GM21423 (cell line): ENCODE measurements around the gene SH3PXD2A.

Experiments used
- ATAC-seq: cut with Tn5 transposase; IDR thresholded peaks from one replicate; pipeline ENCODE4 v1.9.1; 2021; ENCODE audit warnings: mild to moderate bottlenecking, moderate library complexity; ENCODE audit not compliant: unreplicated experiment

Gene SH3PXD2A

DNA sequence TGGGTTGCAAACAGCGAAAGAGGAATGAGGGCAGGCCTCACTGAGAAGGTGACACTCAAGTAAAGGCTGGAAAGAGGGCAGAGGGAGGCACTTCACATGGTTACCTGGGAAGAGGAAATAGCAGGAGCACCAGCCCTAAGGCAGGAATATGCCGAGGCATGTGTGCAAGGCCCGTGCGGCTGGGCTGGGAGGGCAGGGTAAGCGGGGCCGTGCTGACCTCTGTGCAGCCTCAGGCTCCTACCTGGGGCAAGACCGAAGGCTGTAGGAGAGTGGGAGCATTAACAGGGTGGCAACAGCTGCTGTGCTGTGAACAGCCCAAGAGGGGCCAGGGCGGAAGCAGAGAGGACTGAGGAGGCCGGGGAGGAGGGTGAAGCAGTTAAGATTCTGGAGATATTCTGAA lies 24.0 kb upstream of the SH3PXD2A start:
- no peak for ATAC-seq

DNA sequence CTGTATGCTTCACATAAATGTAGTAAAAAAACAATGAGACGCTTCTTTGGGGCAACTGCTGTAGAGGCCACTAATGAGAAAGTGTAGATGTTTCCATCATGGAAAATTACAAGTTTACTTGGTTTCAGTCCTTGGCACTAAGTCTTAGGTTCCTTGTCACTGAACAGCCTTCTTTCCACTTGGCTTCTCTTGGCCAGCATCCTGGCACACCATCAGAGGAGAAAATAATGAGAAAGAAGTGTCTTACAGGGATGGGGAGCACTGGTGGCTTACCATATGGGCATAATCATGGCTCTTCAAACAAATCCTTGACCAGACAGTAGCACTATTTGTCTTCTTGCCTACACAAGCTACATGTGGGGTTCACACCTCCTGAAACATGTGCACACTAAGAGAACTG lies 22.5 kb upstream of the SH3PXD2A start:
- ATAC-seq, result no peak

DNA sequence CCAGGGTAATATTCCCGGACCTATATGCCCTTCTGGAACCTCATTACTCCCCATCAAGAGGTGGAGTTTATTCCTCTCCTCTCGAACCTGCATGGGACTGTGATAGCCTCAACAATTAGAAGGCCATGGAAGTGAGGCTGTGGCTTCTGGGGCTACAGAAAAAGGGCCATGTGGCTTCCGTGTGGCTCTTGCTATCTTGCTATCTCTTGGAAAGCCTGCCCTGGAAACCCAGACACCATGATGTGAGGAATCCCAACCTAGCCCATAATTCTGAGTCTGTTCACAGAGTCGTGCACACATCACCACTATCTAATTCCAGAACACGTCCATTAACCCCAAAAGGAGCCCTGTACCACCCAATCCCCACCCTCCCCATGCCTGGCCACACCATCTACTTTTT lies 20.8 kb upstream of the SH3PXD2A start:
- no peak for ATAC-seq

- ATAC-seq, result no peak
These were observed 19.4 kb upstream of the SH3PXD2A start for GRCh38 chr10:103874730-103875129.

DNA sequence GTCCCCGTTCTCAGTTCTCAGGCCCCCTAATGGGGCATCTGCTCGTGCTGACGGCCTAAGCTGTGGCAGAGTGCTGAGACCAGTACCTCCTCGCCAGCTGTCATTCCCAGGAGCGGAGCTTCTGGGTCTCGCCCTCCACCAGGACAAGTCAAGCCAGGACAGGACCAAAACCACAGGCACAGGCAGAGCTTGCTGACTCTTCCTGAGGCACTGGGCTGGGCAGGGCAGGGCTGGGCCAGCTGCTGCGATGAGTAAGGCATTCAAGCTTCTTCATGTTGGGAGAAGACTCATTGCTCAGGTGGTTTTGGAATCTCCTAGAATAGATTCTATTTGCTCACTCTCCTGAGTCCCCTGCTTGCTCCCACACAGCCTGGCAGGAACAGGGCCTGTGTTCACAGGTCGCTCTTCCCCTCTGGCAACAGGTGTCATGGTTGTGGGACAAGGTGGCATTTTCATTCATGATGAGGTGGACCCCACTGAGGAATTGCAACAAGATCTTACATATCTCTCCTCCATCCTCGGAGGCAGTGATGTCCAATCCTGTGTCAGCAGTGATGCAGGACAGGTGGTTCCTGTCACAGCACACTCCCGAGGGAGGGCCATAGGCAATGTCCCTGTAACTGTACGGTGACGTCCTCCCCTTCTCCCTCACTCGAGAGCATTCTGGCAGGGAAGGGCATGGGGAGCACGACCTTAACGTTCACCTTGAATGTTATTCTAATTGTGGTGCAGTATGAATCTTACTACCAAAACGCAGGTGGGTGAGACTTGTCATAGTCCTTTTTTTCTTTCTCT lies 17.0 kb upstream of the SH3PXD2A start:
- no peak for ATAC-seq

GRCh38 chr10:103871006-103871405 lies 15.6 kb upstream of the SH3PXD2A start:
- ATAC-seq, result no peak

DNA sequence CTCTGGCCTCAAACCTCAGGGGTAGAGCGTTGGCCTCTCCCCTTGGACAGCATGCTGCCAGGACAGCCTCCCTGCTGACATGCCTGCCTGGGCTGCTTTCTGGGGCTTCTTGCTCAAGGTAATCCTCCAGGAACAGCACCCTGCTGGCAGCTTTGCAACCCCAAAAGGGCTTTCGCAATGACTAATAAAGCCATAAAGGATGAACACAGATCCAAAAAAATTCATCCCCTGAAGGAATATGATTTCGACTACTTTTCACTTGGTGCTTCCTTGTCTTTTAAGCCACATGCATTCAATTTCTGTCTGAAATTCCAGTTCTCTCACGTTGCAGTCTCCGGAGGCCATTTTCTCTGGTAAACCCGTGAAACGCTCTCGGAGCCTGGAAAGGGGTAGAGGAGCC lies 15.1 kb upstream of the SH3PXD2A start:
- no peak for ATAC-seq

DNA sequence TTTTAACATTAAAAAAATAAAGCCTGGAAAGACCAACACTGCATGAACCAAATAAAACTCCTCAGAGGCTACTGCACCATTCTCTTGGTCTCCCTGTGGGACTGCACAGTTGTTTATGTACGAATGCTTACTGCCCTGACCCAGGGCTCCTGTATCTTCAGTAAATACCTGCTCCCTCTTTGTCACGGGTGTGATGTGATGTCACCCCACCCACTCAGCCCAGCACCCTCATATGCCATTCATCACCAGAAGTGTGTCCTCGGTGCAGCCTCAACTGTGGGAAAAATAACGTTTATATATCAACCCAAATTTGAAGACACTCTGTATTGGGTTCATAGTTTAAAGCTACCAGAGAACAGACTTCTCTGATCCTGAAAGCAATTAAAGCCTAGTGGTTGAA lies 14.0 kb upstream of the SH3PXD2A start:
- ATAC-seq, result no peak

DNA sequence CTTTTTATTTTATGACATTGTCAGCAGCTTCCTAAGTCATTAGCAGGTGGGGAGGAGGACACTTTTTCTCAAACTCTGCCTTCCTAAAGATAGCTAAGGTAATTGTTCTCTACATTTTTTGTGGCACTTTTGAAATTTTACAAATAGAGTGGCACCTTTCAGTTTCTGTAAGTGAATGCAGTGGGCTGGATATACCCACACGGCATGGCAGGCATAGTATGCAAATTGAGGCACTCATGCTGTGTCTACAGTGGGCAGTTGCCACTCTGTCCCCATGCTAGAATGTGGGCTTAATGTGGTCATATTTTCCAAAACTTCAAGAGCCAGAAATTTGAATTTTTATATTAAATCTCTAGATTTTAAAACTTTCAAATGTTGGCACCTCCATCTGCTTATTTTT lies 12.8 kb upstream of the SH3PXD2A start:
- ATAC-seq, result no peak

DNA sequence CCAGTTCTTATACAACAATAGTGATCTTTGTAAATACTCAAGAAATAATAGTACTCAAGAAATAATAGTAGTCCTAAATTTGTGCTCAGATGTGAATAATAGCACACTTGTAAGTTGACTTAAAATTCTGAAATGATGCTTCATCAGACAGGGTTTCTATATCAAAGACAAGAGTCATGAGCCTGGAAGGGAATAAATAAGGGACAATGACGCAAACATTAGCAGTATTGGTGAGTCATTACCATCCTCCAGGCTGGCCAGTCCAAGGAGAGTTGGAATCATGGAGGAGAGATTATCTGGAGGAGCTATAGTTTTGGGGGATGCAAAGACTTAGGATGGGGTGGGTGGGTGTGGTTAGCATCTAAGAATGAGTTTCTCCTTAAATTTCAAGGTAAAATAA lies 6.1 kb upstream of the SH3PXD2A start:
- ATAC-seq, result no peak

- ATAC-seq, result no peak
These were observed 4.0 kb upstream of the SH3PXD2A start for GRCh38 chr10:103859161-103860086.

- no peak for ATAC-seq
These were observed 3.0 kb upstream of the SH3PXD2A start for GRCh38 chr10:103858360-103858759.

GRCh38 chr10:103856797-103857170 lies 1.4 kb upstream of the SH3PXD2A start:
- no peak for ATAC-seq

DNA sequence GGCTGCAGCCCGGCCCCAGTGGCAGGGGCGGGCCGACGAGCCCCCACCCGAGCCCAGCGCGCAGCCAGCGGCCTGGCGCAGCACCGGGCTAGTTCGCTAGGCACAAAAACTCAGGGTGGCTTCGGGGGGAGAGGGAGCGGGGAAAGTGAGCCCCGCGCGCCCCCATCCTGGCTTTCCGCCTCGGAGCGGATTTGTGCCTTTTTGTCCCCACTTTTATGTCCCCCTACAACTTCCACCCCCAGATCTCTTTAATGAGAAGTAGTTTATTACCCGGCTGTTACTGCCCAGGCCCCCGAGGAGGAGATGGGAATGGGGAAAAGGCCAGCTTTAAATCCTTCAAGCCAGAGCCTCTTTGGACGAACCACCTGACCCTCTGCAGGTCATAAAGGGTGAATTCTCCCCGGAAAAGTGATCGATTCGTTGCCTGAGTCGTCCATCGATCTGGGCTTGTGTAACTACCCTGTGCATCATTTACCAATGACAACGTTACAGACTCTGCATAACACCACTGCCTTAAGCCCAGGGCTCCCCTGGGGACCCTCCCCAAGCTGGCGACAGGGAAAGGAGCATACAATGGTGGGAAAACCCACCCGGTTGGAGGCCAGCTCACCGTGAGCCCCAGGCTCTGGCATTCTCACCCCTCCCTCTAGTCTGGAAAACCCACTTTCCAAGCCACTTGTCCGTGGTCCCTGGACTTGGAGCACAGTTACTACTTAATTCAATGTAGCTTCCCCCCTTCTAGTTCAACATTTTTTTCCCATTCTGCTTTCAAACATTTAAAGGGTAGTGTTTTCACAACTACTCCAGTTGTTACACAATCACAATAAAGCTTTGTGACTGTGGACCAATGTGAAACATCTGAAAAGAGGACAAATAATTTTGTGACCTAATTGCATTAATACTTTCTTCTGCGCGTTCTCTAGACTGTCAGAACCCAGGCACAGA lies 748 bp upstream of the SH3PXD2A start:
- no peak for ATAC-seq

DNA sequence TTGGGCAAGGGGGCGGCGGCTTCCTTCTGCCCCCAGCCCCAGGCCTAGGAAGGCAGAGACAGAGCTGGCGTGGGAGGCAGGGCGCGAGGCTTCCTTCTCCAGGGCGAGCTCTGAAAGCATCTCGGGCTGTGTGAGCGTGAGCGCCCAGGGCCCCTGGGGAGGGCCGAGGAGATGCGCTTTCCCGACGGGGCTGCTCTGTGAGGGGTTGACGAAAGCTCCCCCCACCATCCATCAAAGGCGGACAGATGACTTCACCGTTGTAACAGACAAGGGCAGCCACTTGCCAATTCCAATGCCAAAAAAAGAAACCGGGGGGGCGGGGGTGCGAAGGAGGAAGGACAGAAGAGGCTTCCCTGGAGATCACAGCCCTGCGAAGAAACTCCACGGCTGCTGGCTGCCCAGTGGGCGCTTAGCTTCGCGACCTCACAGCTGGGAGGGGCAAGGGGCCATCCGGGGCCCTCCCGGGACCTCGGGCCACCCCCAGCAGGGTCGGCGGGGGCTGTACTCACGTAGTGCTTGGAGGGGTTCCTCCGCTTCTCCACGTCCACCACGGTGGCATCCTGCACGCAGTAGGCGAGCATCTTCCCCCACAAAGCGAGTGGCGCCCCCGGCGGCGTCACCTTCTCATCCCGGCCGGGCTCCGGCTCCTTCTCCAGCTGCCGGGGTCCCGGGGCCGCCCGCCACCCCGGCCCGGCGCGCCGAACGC lies 537 bp downstream of the SH3PXD2A start:
- ATAC-seq, result no peak

DNA sequence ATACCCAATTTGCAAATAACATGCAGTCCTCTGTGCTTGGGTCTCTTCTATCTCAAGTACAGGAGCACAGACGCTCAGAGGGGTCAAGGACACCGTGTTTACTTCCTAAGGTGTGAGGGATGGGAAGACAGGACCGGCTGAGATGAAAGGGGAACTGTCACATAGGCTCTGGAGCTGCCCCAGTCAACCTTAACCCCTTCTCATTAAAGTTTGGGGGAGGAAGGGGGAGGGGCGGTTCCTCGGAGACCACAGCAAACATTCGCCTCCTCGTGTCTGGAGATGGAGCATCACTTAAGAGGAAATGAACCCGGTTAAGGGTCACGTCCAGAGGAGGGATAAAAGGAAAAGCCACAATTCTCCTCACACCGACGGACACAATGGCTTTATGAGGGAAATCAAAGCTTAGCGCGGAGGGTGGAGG lies 1.1 kb downstream of the SH3PXD2A start:
- no peak for ATAC-seq

- ATAC-seq, result no peak
These were observed 1.7 kb downstream of the SH3PXD2A start for GRCh38 chr10:103853428-103854264.

DNA sequence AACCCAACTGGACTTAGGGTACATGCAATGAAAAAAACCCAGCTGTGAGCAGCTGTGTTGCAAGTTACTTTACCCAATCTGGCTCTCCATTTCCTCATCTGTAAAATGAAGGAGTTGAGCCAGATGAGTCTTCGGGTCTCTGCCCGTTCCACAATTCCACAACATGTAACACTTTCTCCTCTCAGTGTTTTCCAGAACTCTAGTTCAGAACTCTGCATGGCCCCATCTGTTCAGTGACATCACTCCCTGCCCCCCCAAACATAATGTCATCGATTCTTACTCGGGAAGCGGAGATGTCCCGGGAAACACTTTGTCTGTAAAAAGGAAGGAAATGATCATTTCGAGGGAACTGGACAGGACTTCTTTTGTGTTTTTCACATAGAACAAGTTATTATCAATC lies 2.5 kb downstream of the SH3PXD2A start:
- ATAC-seq, result no peak

DNA sequence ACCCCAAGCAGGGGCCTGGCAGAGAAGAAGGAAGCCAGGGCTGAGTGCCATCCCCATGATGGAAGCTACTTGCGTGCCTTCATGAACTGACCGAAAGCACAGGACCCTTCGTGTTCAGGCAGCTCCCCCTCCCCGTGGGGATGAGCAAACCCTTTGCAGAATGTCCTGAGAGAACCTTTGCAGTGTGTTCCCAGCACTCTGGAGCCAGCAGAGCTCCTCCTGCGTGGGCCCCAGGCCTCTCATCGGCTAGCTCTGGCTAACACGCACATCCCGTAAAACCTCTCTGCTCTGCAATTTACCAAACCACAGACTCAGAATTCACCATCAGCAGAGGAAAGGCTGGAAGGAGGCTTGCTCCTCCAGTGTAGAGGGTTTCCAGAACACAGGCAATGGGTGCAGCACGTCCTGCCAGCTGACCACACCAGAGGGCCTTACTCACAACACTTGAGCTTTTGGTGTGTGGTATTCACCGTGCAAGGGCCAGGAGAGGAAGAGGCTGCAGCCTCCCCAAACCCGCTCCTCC lies 3.1 kb downstream of the SH3PXD2A start:
- no peak for ATAC-seq
